Measurements from ENCODE around the gene FYN.

The FYN gene

GRCh38 chr6:111663692-111664564 lies 209.3 kb downstream of the FYN start:
- no peak overlapping the region for H3K4me3 ChIP-seq (ENCODE audit: low read depth, low read length)
- peak; percentile 62 for DNase-seq (ENCODE audit: low read depth)
- no peak for TF ChIP-seq CTCF (conservative IDR thresholded peaks at IDR 0.05; ENCODE audit: low read depth, low read length)

GRCh38 chr6:111662794-111663593 lies 210.3 kb downstream of the FYN start:
- peak; percentile 22 for TF ChIP-seq CTCF (conservative IDR thresholded peaks at IDR 0.05; ENCODE audit: low read depth, low read length)
- H3K4me3 ChIP-seq (ENCODE audit: low read depth, low read length): no peak overlapping the region
- peak; percentile 24 for DNase-seq (ENCODE audit: low read depth)

- TF ChIP-seq CTCF (conservative IDR thresholded peaks at IDR 0.05; ENCODE audit: low read depth, low read length): no peak
- no peak overlapping the region for H3K4me3 ChIP-seq (ENCODE audit: low read depth, low read length)
- no peak for DNase-seq (ENCODE audit: low read depth)
Measured at GRCh38 chr6:111662072-111662793, 211.0 kb downstream of the FYN start.

GRCh38 chr6:111661541-111662061 lies 211.7 kb downstream of the FYN start:
- no peak for TF ChIP-seq CTCF (conservative IDR thresholded peaks at IDR 0.05; ENCODE audit: low read depth, low read length)
- no peak for DNase-seq (ENCODE audit: low read depth)
- H3K4me3 ChIP-seq (ENCODE audit: low read depth, low read length): no peak overlapping the region

GRCh38 chr6:111660531-111660930 lies 212.7 kb downstream of the FYN start:
- TF ChIP-seq CTCF (conservative IDR thresholded peaks at IDR 0.05; ENCODE audit: low read depth, low read length): no peak
- H3K4me3 ChIP-seq (ENCODE audit: low read depth, low read length): no peak overlapping the region
- no peak for DNase-seq (ENCODE audit: low read depth)

GRCh38 chr6:111658462-111659154 lies 214.6 kb downstream of the FYN start:
- DNase-seq (ENCODE audit: low read depth): peak; percentile 52
- no peak for TF ChIP-seq CTCF (conservative IDR thresholded peaks at IDR 0.05; ENCODE audit: low read depth, low read length)
- no peak overlapping the region for H3K4me3 ChIP-seq (ENCODE audit: low read depth, low read length)

Data from choroid plexus epithelial cell (primary cell).